Metanephros (tissue), 1 donor: Measurements from ENCODE around the gene DPT. TPM values are rescaled to one million over a fixed set of nuclear protein-coding genes. Genes with fewer than 3 reads are reported as not detected.

Experiments
- total RNA-seq: library from RNA; depleted of rRNA; stranded (reverse); fragments of >200 nt; gene quantifications from one replicate; pipeline ENCODE4 v1.2.3, GENCODE V29; 2014

The DPT gene
- total RNA-seq, result 11.4 TPM

GRCh38 chr1:168728473-168729404 is at the start of gene DPT:
TSS of gene DPT (minus strand) at chr1:168729206. CDS start at chr1:168729174, 32 bp downstream.

Other genes starting within 250 kb of the DPT start
- not detected for gene XCL2, start 185.2 kb downstream of the DPT start, total RNA-seq
- 0.18 TPM for gene XCL1, start 152.6 kb downstream of the DPT start, total RNA-seq